Measurements from ENCODE around the gene PI16.
"Not testable (repeated sequence)": the region's sequence is repeated elsewhere in the genome, so short reads cannot be mapped to it uniquely, and the experiment has no call there.

Gene PI16

DNA sequence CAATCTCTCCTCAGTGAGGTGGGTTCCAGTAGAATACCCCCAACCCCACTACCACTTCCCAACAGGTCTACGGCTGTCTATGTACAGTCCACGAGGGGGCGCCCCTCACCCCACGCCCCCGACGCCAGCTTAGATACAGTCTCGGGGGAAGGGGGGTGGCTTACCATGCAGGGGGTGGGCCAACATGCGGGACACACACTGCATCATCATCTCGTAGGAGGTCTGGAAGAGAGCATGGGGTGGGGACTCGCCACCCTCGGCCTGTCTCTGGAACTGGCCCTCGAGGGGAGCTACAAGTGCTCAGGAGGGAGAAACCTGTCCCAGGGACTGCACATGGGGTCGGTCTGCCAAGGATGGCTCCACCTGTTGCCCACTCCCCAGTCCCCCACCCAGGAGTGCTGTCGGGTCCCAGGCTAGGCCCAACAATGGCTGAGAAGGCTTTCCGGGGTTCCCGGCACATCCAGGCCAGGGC, 23.0 kb downstream of the PI16 start:
- no peak for DNase-seq

DNA sequence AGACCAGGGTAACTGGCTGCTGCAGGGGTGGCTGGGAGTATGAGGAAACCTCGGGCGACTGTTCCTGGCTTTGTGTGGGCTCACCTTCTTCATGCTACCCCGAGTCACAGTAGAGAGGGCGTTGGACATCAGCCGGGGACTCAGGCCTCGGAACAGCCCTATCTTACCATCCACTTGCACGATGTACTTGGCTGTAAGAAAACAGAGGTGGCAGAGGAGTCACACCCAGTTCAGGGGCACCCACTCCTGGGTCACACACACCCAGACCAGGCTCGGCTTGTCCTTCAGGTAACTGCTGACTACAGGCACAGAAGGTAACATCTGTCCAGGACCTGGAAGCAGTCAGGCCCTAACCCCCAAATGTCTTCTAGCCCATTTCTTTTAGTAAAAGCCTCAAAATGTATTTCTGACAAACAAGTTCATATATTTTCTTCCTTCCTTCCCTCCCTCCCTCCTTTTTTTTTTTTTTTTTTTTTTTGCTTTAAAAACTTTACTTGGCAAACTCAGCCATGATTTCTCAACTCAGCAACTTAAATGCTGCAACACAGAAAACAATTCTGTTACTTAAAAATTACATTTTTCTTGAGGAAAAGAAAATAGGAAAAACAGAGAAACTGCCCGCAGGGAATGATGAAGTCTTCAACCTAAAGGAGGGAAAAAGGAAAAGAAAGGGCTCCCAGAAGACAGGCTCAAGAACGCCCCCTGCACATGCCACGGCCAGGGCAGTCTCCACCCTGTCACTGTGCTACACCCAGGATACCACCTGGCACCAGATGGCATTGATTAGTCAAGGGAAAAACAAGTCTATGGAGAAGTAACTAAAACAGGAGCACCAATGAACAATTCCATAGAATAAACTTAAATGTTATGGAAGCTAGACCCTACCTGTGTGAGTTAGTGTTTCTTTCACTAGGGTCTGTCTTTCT, 24.1 kb downstream of the PI16 start:
- DNase-seq = no peak

GRCh38 chr6:36979347-36979742, 24.8 kb downstream of the PI16 start:
- DNase-seq = no peak

- no peak for DNase-seq
Measured at GRCh38 chr6:36980129-36980528, 25.6 kb downstream of the PI16 start.

- DNase-seq = no peak
Measured at GRCh38 chr6:36980876-36981619, 26.5 kb downstream of the PI16 start.

GRCh38 chr6:36983538-36983937, 29.0 kb downstream of the PI16 start:
- DNase-seq = no peak

- DNase-seq = no peak
Measured at GRCh38 chr6:36984581-36985416, 30.3 kb downstream of the PI16 start.

DNA sequence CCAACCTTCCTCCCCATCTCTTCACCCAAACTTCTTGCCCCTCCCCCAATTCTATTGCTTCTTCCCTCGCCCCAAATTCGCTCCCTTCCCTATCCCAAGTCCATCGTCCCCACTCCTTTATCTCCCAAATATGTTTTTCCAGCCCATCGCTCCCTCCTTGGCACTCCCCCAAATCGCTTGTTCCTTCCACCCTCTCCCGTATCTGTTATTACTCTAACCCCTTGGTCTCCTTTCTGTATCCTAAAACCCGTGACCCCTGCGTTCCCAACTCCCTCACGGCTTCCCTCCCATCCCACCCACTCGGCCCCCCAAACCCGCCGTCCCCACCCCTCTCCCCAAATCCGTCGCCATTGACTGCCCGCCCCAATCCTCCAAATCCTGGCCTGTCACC, 30.9 kb downstream of the PI16 start:
- DNase-seq = no peak

GRCh38 chr6:36985808-36986703, 31.5 kb downstream of the PI16 start, which contains the start of gene MTCH1:
MTCH1 (minus strand) TSS chr6:36986196; CDS start chr6:36986173, 23 bp downstream.
- DNase-seq = peak; percentile 20

GRCh38 chr6:36986704-36987047, 32.1 kb downstream of the PI16 start:
- DNase-seq = no peak

GRCh38 chr6:36989264-36989663, 34.7 kb downstream of the PI16 start:
- no peak for DNase-seq

- DNase-seq = not testable (repeated sequence)
Measured at GRCh38 chr6:36990401-36990800, 35.9 kb downstream of the PI16 start.

GRCh38 chr6:36997811-36998722, 43.5 kb downstream of the PI16 start:
- peak; percentile 35 for DNase-seq

DNA sequence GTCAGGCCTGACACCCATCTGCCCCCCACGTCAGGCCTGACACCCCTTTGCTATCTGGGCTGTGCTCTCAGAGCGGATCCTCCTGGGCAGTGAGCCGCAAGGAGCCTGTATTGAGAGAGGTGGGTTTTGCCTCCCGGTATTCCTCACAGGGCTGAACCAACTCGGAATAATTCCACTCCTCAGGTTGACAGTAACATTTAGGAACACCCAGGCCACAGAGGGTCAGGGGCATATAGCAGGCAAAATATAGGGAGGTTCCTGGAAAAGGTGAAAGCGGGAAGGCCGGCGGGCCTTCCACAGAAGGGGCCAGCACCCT, 44.1 kb downstream of the PI16 start:
- no peak for DNase-seq

DNA sequence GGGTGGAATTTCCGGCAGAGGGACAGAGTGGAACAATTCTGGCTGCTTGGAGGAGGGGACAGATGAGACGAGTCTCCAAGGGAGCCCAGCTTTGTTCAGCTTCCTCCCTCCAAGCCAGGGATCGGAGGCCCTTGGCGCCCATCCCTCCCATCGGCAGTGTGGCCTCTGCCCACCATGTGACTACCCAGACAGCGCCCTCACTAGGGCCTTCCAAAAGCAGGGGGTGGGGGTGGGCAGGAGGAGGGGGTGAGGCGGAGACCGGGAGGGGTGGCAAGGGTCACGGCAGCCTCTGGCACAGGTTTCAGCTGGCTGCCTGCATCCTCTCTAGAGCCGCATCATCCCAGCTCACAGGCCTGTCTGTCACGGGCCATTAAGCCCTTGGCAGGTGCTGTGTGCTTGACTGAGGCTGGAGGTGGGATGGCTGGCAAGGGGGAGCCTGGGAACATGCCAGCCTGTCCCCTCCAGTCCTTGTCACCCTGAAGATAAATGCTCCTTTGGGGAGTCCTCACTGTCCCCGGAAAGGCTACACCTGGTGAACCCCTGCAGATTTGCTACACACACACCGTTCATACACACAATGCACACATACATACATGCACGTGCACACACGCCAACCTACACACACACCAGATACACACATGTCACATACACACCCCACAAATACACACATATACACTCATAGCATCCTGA, 44.7 kb downstream of the PI16 start:
- peak; percentile 85 for DNase-seq

DNA sequence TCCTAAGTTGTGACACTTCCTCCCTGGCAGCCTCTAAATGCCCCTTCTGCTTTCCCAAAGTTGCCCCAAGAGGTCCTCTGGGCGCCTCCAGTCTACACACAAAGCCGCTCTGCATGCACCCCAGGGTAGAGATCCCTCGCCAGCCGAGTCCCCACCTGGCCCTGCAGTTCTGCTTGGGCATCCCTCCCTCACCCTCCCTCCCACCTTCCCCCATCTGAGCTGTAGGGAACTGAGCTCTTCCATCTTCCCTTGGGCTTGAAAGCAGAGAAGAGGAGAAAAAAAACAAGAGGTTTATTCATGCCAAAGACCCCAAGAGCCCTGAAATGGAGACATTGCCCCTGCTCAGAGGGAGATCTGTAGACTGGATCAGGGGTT, 45.2 kb downstream of the PI16 start:
- DNase-seq = no peak

- no peak for DNase-seq
Measured at GRCh38 chr6:37004044-37004980, 49.8 kb downstream of the PI16 start.

GRCh38 chr6:37005061-37005810, 50.7 kb downstream of the PI16 start, which contains the start of gene FGD2:
FGD2 (plus strand) TSS chr6:37005655; CDS start chr6:37005818, 163 bp downstream.
- no peak for DNase-seq
